Measurements from ENCODE around the gene SMPD1.

DNA sequence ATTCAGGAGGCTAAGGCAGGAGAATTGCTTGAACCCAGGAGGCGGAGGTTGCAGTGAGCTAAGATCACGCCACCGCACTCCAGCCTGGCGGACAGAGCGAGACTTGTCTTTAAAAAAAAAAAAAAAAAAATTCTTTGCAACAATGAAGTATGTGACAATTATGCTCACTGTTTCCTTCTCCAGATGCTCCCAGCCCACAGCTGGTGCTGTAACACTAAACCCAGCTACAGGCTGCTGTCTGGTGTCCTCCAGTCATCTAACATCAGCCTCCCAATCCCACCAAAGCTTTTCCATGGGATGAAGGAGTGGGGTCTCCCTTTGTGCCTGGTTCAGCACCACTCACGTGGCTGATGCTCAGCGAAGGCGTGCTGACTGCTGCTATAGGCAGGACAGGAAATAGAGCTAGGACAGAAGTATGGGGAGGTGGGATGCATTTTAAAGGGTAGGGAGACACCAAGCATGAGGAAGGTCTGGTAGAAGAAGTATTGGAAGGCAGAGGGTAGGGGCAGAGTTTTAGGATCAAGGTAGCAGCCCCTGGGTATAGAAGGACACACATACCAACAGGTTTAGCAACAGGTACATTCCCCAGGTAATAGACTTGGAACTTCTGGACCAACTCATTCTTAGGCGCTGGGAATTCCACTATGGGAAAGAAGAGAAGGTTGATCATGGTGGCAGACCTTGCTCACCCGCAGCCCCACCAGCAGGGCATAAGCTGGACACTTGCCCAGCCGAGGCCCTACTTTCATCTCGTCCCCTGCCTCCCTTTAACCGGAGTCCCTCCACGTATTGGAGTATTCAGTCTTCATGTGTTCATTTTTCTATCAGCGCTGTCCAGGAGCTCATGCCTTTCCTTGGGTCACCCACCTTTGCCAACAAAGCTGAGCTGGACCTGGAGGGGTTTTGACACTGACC, 10.4 kb downstream of the SMPD1 start:
- no peak for TF ChIP-seq POLR2A (IDR thresholded peaks at IDR 0.05)
- no peak for TF ChIP-seq CTCF (IDR thresholded peaks at IDR 0.05)
- TF ChIP-seq POLR2AphosphoS5 (IDR thresholded peaks at IDR 0.05) = no peak
- TF ChIP-seq EP300 (IDR thresholded peaks at IDR 0.05; ENCODE audit: low read depth) = no peak

Data from transverse colon (tissue), 4 donors.